Natural killer cell (primary cell): Measurements from ENCODE around the gene GDF11. TPM values are rescaled to one million over a fixed set of nuclear protein-coding genes. Genes with fewer than 3 reads are reported as not detected.
"Not testable (repeated sequence)": the region's sequence is repeated elsewhere in the genome, so short reads cannot be mapped to it uniquely, and the experiment has no call there.

ENCODE experiments used
- ATAC-seq, 3 donors: fragments of 150-1000 bp in 2 of 3; fragments of 200-7000 bp in 1 of 3; cut with Tn5 transposase; 1 replicate in 1 of 3; 2 replicates in 2 of 3; pipeline ENCODE4 v1.10.0; 2021; ENCODE audit warnings: mild to moderate bottlenecking in 2 of 3, moderate library complexity in 2 of 3
- DNase-seq, 2 donors: peaks; one replicate each; pipeline versions ENCODE4 v3.0.0 to v3.0.0-alpha.2; 2013 to 2021; ENCODE audit warnings: mixed read lengths in 1 of 2
- H3K27ac ChIP-seq: one replicate; pipeline ENCODE4 v1.5.1; 2013; ENCODE audit warnings: mild to moderate bottlenecking, low read length
- H3K27me3 ChIP-seq: one replicate; pipeline ENCODE4 v1.6.1; 2013; ENCODE audit warnings: low read length; ENCODE audit not compliant: control insufficient read depth, insufficient read depth
- H3K36me3 ChIP-seq: one replicate; pipeline ENCODE4 v1.6.1; 2013; ENCODE audit warnings: low read length; ENCODE audit not compliant: control insufficient read depth, insufficient read depth
- H3K4me1 ChIP-seq: one replicate; pipeline ENCODE4 v1.6.1; 2013; ENCODE audit warnings: low read length; ENCODE audit not compliant: control insufficient read depth, insufficient read depth
- H3K4me3 ChIP-seq: one replicate; pipeline ENCODE4 v1.5.1; 2013; ENCODE audit warnings: low read length
- H3K9me3 ChIP-seq: one replicate; pipeline ENCODE4 v1.6.1; 2013; ENCODE audit warnings: low read length; ENCODE audit not compliant: control insufficient read depth, insufficient read depth
- H3K27ac Mint-ChIP-seq, 2 donors: one replicate each; pipeline ENCODE4 v1.8.0; 2022; ENCODE audit warnings: mild to moderate bottlenecking in 2 of 2, mixed read lengths in 2 of 2, moderate library complexity in 1 of 2
- H3K27me3 Mint-ChIP-seq, 2 donors: one replicate each; pipeline ENCODE4 v1.8.0; 2022; ENCODE audit warnings: low read depth in 2 of 2, mixed read lengths in 2 of 2
- H3K36me3 Mint-ChIP-seq: one replicate; pipeline ENCODE4 v1.8.0; 2022; ENCODE audit warnings: mixed read lengths
- H3K4me1 Mint-ChIP-seq, 2 donors: one replicate each; pipeline ENCODE4 v1.8.0; 2022; ENCODE audit warnings: mixed read lengths in 2 of 2
- H3K4me3 Mint-ChIP-seq: one replicate; pipeline ENCODE4 v1.8.0; 2022; ENCODE audit warnings: mild to moderate bottlenecking, moderate library complexity, mixed read lengths
- H3K9me3 Mint-ChIP-seq, 2 donors: one replicate each; pipeline ENCODE4 v1.8.0; 2022; ENCODE audit warnings: mixed read lengths in 2 of 2
- CTCF ChIP-seq: fragments of 200-600 bp; IDR thresholded peaks from one replicate; pipeline ENCODE4 v1.8.0; 2022; ENCODE audit warnings: antibody characterized with exemption
- WGBS: methylation state at CpG from one replicate; pipeline ENCODE4 v1.1.7; 2013; ENCODE audit warnings: missing lambda C conversion rate; ENCODE audit not compliant: insufficient coverage; 5-methylcytosine and 5-hydroxymethylcytosine counted together
- intact Hi-C: fragments of 100-400 bp; cut with micrococcal nuclease; formaldehyde crosslinking; loops from one replicate; pipeline ENCODE4 v1.14.2; 2022
- total RNA-seq, 4 donors: library from RNA; stranded (reverse); fragments of 120-200 nt in 1 of 4; gene quantifications; one replicate each; pipeline versions ENCODE4 v1.2.3 to v1.2.4, GENCODE V29; 2013 to 2022

The GDF11 gene
- total RNA-seq, 3 donors from 2014 or later (not counting 1 experiment from before 2014, with no cell fraction given) = 9.2 to 12.1 (median 10.2) TPM

- H3K27me3 ChIP-seq = no peaks in the 10 kb centered on the region
- DNase-seq = no peak
- H3K4me3 ChIP-seq = no peak overlapping the region
- H3K4me1 Mint-ChIP-seq = peaks cover 0 to 7% of the 10 kb centered on the region in 2 donors
- intact Hi-C loops = no loop called here
- peaks cover 74% of the 10 kb centered on the region for H3K36me3 ChIP-seq
- H3K4me3 Mint-ChIP-seq = no peak overlapping the region
- H3K27ac ChIP-seq = no peak overlapping the region
- no peak for ATAC-seq
- peaks cover 19% of the 10 kb centered on the region for H3K36me3 Mint-ChIP-seq
- H3K27me3 Mint-ChIP-seq = no peaks in the 10 kb centered on the region
- no peaks in the 10 kb centered on the region for H3K4me1 ChIP-seq
- TF ChIP-seq CTCF = no peak
- H3K9me3 Mint-ChIP-seq = no peaks in the 10 kb centered on the region
- H3K27ac Mint-ChIP-seq = peak overlapping the region; percentile 16 to 29
- H3K9me3 ChIP-seq = no peaks in the 10 kb centered on the region
- WGBS = 100% methylated on average over 1 of the region's 2 CpGs
These were observed 12.3 kb downstream of the GDF11 start for GRCh38 chr12:55755246-55755645.

- intact Hi-C loops = no loop called here
- Mint-ChIP-seq H3K4me3 (no peak overlapping the region), H3K27me3 (no peaks in the 10 kb centered on the region), H3K9me3 (no peaks in the 10 kb centered on the region), H3K27ac (peak overlapping the region in 1 of 2 donors; percentile 1), H3K4me1 (peaks cover 4 to 7% of the 10 kb centered on the region in 2 donors), H3K36me3 (peaks cover 19% of the 10 kb centered on the region)
- Histone ChIP-seq H3K4me3 (no peak overlapping the region), H3K36me3 (peaks cover 62% of the 10 kb centered on the region), H3K27me3 (no peaks in the 10 kb centered on the region), H3K9me3 (no peaks in the 10 kb centered on the region), H3K27ac (no peak overlapping the region), H3K4me1 (no peaks in the 10 kb centered on the region)
- TF ChIP-seq CTCF = no peak
- WGBS = 88% methylated on average over 2 of the region's 2 CpGs
- no peak for ATAC-seq
- no peak for DNase-seq
These were observed 14.8 kb downstream of the GDF11 start for GRCh38 chr12:55757701-55758100.

- H3K27me3 ChIP-seq, ATAC-seq, H3K4me1 Mint-ChIP-seq, H3K9me3 Mint-ChIP-seq, intact Hi-C loops, H3K27ac Mint-ChIP-seq, H3K4me3 ChIP-seq, H3K4me3 Mint-ChIP-seq, H3K9me3 ChIP-seq, DNase-seq, H3K27ac ChIP-seq, H3K27me3 Mint-ChIP-seq, H3K4me1 ChIP-seq: not testable (repeated sequence)
- H3K36me3 ChIP-seq = peaks cover 61% of the 10 kb centered on the region
- 100% methylated on average over 4 of the region's 4 CpGs for WGBS
- peaks cover 19% of the 10 kb centered on the region for H3K36me3 Mint-ChIP-seq
These were observed 15.7 kb downstream of the GDF11 start for GRCh38 chr12:55758575-55758974.

- Histone ChIP-seq H3K4me1 (no peaks in the 10 kb centered on the region), H3K27me3 (no peaks in the 10 kb centered on the region), H3K4me3 (no peak overlapping the region), H3K36me3 (peaks cover 44% of the 10 kb centered on the region), H3K27ac (no peak overlapping the region), H3K9me3 (no peaks in the 10 kb centered on the region)
- H3K27ac Mint-ChIP-seq = peak overlapping the region in 1 of 2 donors; percentile 42
- DNase-seq = no peak
- TF ChIP-seq CTCF = no peak
- ATAC-seq = no peak
- 98% methylated on average over 6 of the region's 6 CpGs for WGBS
- peaks cover 14% of the 10 kb centered on the region for H3K36me3 Mint-ChIP-seq
- H3K27me3 Mint-ChIP-seq = no peaks in the 10 kb centered on the region
- intact Hi-C loops = no loop called here
- H3K4me1 Mint-ChIP-seq = peaks cover 2 to 5% of the 10 kb centered on the region in 2 donors
- no peaks in the 10 kb centered on the region for H3K9me3 Mint-ChIP-seq
- no peak overlapping the region for H3K4me3 Mint-ChIP-seq
These were observed 17.7 kb downstream of the GDF11 start for GRCh38 chr12:55760663-55761062.
